ENCODE measurements around the gene NSUN6.

NSUN6 gene

GRCh38 chr10:18565006-18565405 lies 86.4 kb downstream of the NSUN6 start:
- FAIRE-seq, result no peak

GRCh38 chr10:18563003-18563726 lies 88.2 kb downstream of the NSUN6 start:
- DNase-seq (ENCODE audit: insufficient read length, low spot score), result no peak

More at GRCh38 chr10:18565006-18565405, 86.4 kb downstream of the NSUN6 start:
- DNase-seq (ENCODE audit: insufficient read length, low spot score), result no peak

GRCh38 chr10:18561861-18562551 lies 89.4 kb downstream of the NSUN6 start:
- DNase-seq (ENCODE audit: insufficient read length, low spot score) (no peak), FAIRE-seq (no peak)

More at GRCh38 chr10:18563003-18563726, 88.2 kb downstream of the NSUN6 start:
- no peak for FAIRE-seq

DNA sequence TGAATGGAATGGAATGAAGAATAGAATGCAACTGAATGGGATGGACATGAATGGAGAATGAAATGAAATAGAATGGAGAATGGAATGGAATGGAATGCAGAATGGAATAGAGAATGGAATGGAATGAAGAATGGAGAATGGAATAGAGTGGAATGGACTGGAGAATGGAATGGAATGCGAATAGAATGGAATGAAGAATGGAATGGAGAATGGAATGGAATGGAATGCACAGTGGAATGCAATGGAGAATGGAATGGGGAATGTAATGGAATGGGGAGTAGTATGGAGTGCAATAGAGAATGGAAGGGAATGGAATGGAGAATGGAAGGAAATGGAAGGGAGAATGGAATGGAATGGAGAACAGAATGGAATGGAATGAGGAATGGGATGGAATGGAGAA lies 93.4 kb downstream of the NSUN6 start:
- FAIRE-seq (no peak), DNase-seq (ENCODE audit: insufficient read length, low spot score) (no peak)

GRCh38 chr10:18556522-18557147 lies 94.8 kb downstream of the NSUN6 start:
- no peak for FAIRE-seq

DNA sequence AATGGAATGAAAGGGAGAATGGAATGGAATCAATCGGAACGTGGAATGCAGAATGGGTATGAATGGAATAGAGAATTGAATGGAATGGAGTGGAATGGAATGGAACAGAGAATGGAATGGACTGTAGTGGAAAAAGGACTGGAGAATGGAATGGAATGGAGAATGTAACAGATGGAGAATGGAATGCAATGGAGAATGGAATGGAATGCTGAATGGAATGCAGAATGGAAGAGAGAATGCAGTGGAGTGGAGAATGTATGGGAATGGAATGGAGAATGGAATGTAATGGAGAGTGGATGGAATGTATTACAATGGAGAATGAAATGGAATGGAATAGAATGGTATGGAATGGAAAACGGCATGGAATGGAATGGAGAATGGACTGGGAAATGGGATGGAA lies 96.9 kb downstream of the NSUN6 start:
- FAIRE-seq (no peak), DNase-seq (ENCODE audit: insufficient read length, low spot score) (no peak)

More at GRCh38 chr10:18556522-18557147, 94.8 kb downstream of the NSUN6 start:
- DNase-seq (ENCODE audit: insufficient read length, low spot score), result no peak

DNA sequence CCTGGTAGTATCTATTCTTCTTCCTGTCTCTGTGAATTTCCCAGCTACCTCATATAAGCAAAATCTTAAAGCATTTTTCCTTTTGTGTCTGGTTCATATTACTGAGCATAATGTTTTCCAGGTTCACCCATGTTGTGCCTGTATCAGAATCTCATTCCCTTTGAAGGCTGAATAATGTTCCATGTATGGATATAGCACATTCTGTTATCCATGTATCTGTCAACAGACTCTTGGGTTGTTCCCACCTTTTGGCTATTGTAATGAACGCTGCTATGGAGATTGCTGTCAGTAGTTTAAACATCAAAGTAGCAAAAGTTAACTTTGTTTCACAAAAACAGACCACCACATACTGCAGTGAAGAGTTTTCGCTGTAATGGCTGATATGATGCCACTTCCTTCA lies 99.9 kb downstream of the NSUN6 start:
- DNase-seq (ENCODE audit: insufficient read length, low spot score) (no peak), FAIRE-seq (peak; percentile 56)

DNA sequence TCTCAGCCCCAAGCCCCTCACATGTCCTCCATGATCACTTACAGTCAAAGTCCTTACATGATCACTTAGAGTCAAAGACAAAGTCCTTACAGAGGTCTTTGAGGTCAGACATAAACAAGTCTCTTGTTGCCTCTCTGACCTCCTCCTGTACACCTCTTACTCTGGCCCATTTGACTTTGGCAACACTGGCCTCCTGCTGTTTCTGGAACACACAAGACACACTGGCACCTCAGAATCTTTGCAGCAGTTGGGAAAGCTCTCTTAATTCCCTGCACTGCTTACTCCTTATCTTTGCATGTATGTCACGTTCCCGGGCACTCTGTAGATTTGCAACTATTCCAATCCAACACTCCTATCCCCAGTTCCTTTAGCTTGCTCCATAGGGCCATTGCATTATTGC lies 102.3 kb downstream of the NSUN6 start:
- FAIRE-seq, result no peak

GRCh38 chr10:18545621-18546305 lies 105.6 kb downstream of the NSUN6 start:
- no peak for FAIRE-seq
- DNase-seq (ENCODE audit: insufficient read length, low spot score), result no peak

More for the DNA sequence above, 102.3 kb downstream of the NSUN6 start:
- DNase-seq (ENCODE audit: insufficient read length, low spot score), result no peak

DNA sequence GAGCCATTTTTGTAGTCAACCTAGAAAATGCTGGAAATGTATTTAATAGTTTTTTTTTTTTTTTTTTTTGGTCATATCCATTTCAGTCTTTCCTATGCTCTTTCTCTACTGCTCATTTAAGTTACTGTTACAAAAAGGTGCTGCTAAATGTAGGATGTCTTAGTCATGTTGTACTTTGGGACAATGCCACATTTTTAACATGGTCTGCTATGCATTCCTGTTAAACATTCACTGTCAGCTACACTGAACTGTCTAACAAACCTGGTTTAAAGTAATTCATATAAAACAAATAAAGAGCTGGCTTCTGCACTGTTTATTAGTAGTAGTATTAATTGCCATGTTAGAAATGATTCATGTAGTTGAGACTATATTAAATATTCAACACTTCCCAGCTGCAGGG lies 108.6 kb downstream of the NSUN6 start:
- no peak for DNase-seq (ENCODE audit: insufficient read length, low spot score)
- FAIRE-seq, result no peak

GRCh38 chr10:18540195-18540594 lies 111.2 kb downstream of the NSUN6 start:
- DNase-seq (ENCODE audit: insufficient read length, low spot score) (no peak), FAIRE-seq (no peak)

DNA sequence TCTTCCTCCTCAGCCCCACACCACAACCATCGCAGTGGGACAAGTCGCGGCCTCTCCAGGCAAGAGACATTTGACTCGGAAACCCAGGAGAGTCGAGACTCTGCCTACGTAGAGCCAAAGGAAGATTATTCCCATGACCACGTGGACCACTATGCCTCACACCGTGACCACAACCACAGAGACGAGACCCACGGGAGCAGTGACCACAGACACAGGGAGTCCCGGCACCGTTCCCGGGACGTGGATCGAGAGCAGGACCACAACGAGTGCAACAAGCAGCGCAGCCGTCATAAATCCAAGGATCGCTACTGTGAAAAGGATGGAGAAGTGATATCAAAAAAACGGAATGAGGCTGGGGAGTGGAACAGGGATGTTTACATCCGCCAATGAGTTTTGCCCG lies 112.1 kb downstream of the NSUN6 start:
- FAIRE-seq, result no peak

DNA sequence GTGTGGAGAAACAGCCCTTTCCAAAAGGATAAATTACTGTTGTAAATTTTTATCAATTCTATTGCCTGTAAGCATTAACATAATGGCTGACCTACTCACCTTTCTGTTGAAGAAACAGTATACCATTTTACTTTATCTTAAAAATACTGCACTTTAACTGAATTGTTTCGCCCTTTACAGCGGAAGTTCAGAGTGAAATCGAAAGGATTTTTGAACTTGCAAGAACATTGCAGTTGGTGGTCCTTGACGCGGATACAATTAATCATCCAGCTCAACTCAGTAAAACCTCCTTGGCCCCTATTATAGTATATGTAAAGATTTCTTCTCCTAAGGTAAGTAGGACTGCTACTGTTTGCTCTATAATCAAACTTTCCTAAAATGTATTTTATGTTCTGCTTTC lies 117.5 kb downstream of the NSUN6 start:
- DNase-seq (ENCODE audit: insufficient read length, low spot score), result no peak
- no peak for FAIRE-seq

More for the DNA sequence above, 112.1 kb downstream of the NSUN6 start:
- DNase-seq (ENCODE audit: insufficient read length, low spot score), result no peak

- DNase-seq (ENCODE audit: insufficient read length, low spot score) (no peak), FAIRE-seq (no peak)
These were observed 118.4 kb downstream of the NSUN6 start for GRCh38 chr10:18532881-18533535.

DNA sequence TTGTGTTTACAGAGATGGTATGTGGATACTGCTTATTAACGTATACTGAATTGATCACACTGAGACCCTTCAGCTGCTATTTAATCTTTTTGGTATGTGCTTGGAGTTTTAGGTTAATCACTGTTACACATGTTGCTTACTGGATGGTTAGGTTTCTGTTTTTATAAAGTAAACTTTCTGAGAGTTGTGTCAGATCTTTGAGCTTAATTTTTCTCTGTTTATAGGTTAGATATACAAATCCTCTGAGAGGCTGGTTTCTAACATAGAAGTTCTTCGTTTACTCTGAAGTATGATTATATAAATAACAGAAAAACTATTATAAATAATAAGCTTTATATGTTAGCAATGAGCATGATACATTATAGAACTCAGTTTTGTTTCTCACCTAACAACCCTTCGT lies 123.1 kb downstream of the NSUN6 start:
- DNase-seq (ENCODE audit: insufficient read length, low spot score) (no peak), FAIRE-seq (no peak)

DNA sequence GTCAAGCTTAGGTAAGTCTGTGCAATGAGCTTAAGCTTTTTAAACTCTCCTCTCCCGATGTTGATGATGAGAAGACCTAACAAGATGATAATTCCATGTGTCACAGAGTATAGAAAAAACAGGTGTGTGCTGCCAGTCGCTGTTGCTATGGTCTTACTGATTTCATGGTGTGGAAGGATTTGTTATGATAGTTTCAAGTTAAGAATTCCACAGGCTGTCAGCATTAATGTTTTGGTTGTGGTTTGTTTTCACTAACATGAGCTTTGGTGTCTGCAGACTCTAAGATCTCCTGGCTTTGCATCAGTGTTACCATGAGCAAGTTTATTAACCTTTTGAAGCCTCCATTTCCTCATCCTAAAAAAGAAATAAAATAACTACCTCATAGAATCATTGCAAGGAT lies 123.7 kb downstream of the NSUN6 start:
- no peak for DNase-seq (ENCODE audit: insufficient read length, low spot score)

GRCh38 chr10:18523858-18524257 lies 127.5 kb downstream of the NSUN6 start:
- DNase-seq (ENCODE audit: insufficient read length, low spot score), result no peak
- no peak for FAIRE-seq

More for the DNA sequence above, 123.7 kb downstream of the NSUN6 start:
- FAIRE-seq, result no peak

DNA sequence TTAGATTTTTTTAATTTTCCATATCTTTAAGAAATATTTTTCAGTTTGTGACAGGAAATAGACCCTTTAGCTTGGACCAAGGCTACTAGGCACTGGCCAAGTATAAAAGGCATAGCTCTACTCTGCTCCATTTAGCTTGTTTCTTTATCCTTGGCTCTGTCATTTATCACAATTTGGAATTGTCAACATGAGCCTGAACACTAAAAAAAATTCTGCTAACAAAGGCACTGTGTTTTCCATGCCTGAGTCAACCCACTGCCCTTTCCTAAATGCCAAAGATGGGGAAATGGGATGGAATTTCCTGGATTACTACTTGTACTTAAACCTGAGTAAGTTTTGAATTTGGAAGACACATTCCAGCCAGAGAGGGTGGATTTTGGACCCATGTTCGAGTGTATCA lies 128.4 kb downstream of the NSUN6 start:
- FAIRE-seq (no peak), DNase-seq (ENCODE audit: insufficient read length, low spot score) (no peak)

DNA sequence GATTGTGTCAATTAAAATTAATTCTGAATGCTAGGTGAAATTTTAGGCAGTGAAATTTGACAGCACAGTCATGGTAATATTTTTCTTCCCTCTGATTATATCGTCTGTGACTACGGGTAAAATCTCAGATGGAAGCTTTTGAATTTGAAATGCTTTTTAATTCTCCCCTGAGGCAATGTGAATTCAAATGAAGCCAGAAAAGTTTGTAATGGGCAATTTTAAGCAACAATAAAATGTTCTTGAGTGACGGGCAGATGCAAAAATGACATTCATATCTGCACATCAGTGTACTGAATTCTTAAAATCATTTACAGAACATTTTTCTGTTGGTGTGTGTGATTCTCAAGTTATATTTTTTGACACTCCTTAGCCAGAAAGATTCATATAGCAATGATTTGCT lies 134.5 kb downstream of the NSUN6 start:
- DNase-seq (ENCODE audit: insufficient read length, low spot score) (no peak), FAIRE-seq (no peak)

DNA sequence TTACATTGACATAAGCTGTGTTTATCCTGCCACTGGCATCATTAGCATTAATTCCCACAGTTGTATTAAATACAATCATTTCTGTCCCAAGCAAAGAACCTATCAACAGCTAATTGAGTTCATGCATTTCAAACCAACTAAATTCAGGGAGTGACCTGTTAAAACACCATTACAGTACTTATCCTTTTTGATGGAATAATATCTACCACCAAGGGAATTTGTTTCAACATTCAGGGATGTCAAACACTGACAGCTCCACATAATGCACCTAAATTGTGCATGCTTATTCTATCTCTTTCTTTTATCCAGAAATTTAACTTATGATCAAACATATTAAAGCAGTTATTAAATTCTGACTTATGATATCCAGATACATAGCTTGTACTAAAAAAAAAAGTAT lies 136.8 kb downstream of the NSUN6 start:
- DNase-seq (ENCODE audit: insufficient read length, low spot score) (no peak), FAIRE-seq (no peak)

DNA sequence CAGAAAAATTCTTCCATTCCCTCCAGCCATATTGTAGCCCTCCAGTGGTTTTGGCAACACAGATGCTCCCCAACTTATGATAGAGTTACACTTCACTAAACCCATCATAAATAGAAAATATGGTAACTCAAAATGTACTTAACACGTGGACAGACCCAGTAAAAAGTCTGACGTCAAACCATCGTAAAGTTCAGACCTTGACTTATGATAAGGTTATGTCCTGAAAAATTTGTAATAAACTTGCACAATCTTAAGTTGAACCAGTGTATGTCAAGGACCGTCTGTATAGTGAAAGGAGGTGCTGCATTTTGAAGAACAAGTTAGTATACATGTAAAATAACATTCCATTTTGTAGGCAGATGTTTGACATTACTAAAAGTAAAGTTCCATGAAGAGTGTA lies 142.8 kb downstream of the NSUN6 start:
- no peak for FAIRE-seq
- no peak for DNase-seq (ENCODE audit: insufficient read length, low spot score)
